Neural progenitor cell (in vitro differentiated cells): ENCODE results near the gene CASK. TPM values are rescaled to one million over a fixed set of nuclear protein-coding genes. Genes with fewer than 3 reads are reported as not detected.
A peak's percentile ranks its signal among the peaks of the same experiment; 100 is the strongest.

Experiments
- DNase-seq: peaks from one replicate; pipeline ENCODE4 v3.0.0-alpha.2; 2016; ENCODE audit warnings: low spot score
- H2AFZ ChIP-seq: fragments of 200-600 bp; sonication (generic); replicated peaks from 2 replicates; pipeline ENCODE4 v1.6.1; 2016; ENCODE audit warnings: antibody characterized with exemption
- H3F3A ChIP-seq: fragments of 200-600 bp; sonication (generic); 2 replicates; pipeline ENCODE4 v1.6.1; 2016; ENCODE audit warnings: antibody characterized with exemption, low read depth
- H3K27ac ChIP-seq: fragments of 200-600 bp; sonication (generic); 2 replicates; pipeline ENCODE4 v1.5.1; 2016; ENCODE audit warnings: mild to moderate bottlenecking
- H3K27me3 ChIP-seq: fragments of 200-600 bp; sonication (generic); 2 replicates; pipeline ENCODE4 v1.6.1; 2016; ENCODE audit warnings: mild to moderate bottlenecking, moderate library complexity
- H3K36me3 ChIP-seq: fragments of 200-600 bp; sonication (generic); 2 replicates; pipeline ENCODE4 v1.5.1; 2016
- H3K4me1 ChIP-seq: fragments of 200-600 bp; sonication (generic); 2 replicates; pipeline ENCODE4 v1.6.1; 2016; ENCODE audit warnings: mixed run types
- H3K4me2 ChIP-seq: fragments of 200-600 bp; sonication (generic); 2 replicates; pipeline ENCODE4 v1.6.1; 2016
- H3K4me3 ChIP-seq: fragments of 200-600 bp; sonication (generic); 2 replicates; pipeline ENCODE4 v1.5.1; 2016
- H3K79me2 ChIP-seq: fragments of 200-600 bp; sonication (generic); 2 replicates; pipeline ENCODE4 v1.6.1; 2016; ENCODE audit warnings: low read depth
- H3K9ac ChIP-seq: fragments of 200-600 bp; sonication (generic); 2 replicates; pipeline ENCODE4 v1.6.1; 2016
- H3K9me3 ChIP-seq: fragments of 200-600 bp; sonication (generic); 2 replicates; pipeline ENCODE4 v1.5.1; 2016; ENCODE audit warnings: low read depth
- H4K20me1 ChIP-seq: fragments of 200-600 bp; sonication (generic); 2 replicates; pipeline ENCODE4 v1.6.1; 2016; ENCODE audit warnings: low read depth
- H3K27ac Mint-ChIP-seq: 3 replicates; pipeline ENCODE4 v1.8.0; 2021; ENCODE audit warnings: mixed read lengths
- H3K27me3 Mint-ChIP-seq: 2 replicates; pipeline ENCODE4 v1.8.0; 2022; ENCODE audit warnings: low read depth, mild to moderate bottlenecking, inconsistent platforms, moderate library complexity, mixed read lengths; ENCODE audit not compliant: insufficient read depth
- H3K36me3 Mint-ChIP-seq: 3 replicates; pipeline ENCODE4 v1.8.0; 2021; ENCODE audit warnings: mixed read lengths
- H3K4me1 Mint-ChIP-seq: 3 replicates; pipeline ENCODE4 v1.8.0; 2021; ENCODE audit warnings: mixed read lengths
- H3K4me3 Mint-ChIP-seq: 3 replicates; pipeline ENCODE4 v1.8.0; 2021; ENCODE audit warnings: mild to moderate bottlenecking, moderate library complexity, mixed read lengths
- H3K9me3 Mint-ChIP-seq: 3 replicates; pipeline ENCODE4 v1.8.0; 2020; ENCODE audit warnings: mixed read lengths
- CTCF ChIP-seq: fragments of 200-600 bp; sonication (generic); IDR thresholded peaks from 2 replicates; pipeline ENCODE4 v1.5.1; 2017; ENCODE audit warnings: antibody characterized with exemption, mild to moderate bottlenecking
- EZH2 ChIP-seq: fragments of 200-600 bp; sonication (generic); IDR thresholded peaks from 2 replicates; pipeline ENCODE4 v1.6.1; 2017; ENCODE audit warnings: antibody characterized with exemption, mild to moderate bottlenecking, moderate library complexity
- EZH2phosphoT487 ChIP-seq: fragments of 200-600 bp; sonication (generic); IDR thresholded peaks from 2 replicates; pipeline ENCODE4 v1.6.1; 2017; ENCODE audit warnings: antibody characterized with exemption
- total RNA-seq: library from RNA; depleted of rRNA; stranded (reverse); fragments of >200 nt; gene quantifications from 2 replicates; pipeline ENCODE4 v1.2.3, GENCODE V29; 2015; ENCODE audit warnings: low replicate concordance

Gene CASK
- total RNA-seq, 1 donor from 2014 or later: 85.4 TPM

- peak; percentile 71 for DNase-seq
- Histone ChIP-seq H3F3A (peaks cover 17% of the 10 kb centered on the region), H3K79me2 (no peaks in the 10 kb centered on the region), H3K9me3 (peaks cover 6% of the 10 kb centered on the region), H3K36me3 (no peaks in the 10 kb centered on the region), H3K4me3 (no peak overlapping the region), H4K20me1 (no peaks in the 10 kb centered on the region), H3K4me1 (no peaks in the 10 kb centered on the region), H3K27me3 (no peaks in the 10 kb centered on the region), H3K4me2 (no peak overlapping the region), H3K9ac (no peak overlapping the region), H2AFZ (no peak overlapping the region), H3K27ac (peak overlapping the region; percentile 60)
- Mint-ChIP-seq H3K27ac (peak overlapping the region; percentile 3), H3K4me3 (no peak overlapping the region), H3K4me1 (peaks cover 6% of the 10 kb centered on the region), H3K9me3 (peaks cover 20% of the 10 kb centered on the region), H3K27me3 (peaks cover 4% of the 10 kb centered on the region), H3K36me3 (no peaks in the 10 kb centered on the region)
- no peak for TF ChIP-seq EZH2
- no peak for TF ChIP-seq EZH2phosphoT487
- TF ChIP-seq CTCF: no peak
These were observed 431.9 kb downstream of the CASK start for GRCh38 chrX:41491267-41492004.

GRCh38 chrX:41490446-41490845 is 432.9 kb downstream of the CASK start:
- no peak for DNase-seq
- no peak overlapping the region for H2AFZ ChIP-seq
- H3F3A ChIP-seq: peaks cover 17% of the 10 kb centered on the region
- H3K9me3 Mint-ChIP-seq: peaks cover 25% of the 10 kb centered on the region
- H3K79me2 ChIP-seq: no peaks in the 10 kb centered on the region
- peaks cover 6% of the 10 kb centered on the region for H3K4me1 Mint-ChIP-seq
- no peaks in the 10 kb centered on the region for H3K27me3 ChIP-seq
- peaks cover 3% of the 10 kb centered on the region for H3K4me1 ChIP-seq
- no peak overlapping the region for H3K27ac ChIP-seq
- H4K20me1 ChIP-seq: no peaks in the 10 kb centered on the region
- peaks cover 2% of the 10 kb centered on the region for H3K27me3 Mint-ChIP-seq
- H3K9ac ChIP-seq: no peak overlapping the region
- H3K4me2 ChIP-seq: no peak overlapping the region
- no peak overlapping the region for H3K4me3 ChIP-seq
- H3K27ac Mint-ChIP-seq: no peak overlapping the region
- TF ChIP-seq CTCF (no peak), EZH2 (no peak), EZH2phosphoT487 (no peak)
- no peaks in the 10 kb centered on the region for H3K36me3 Mint-ChIP-seq
- peaks cover 6% of the 10 kb centered on the region for H3K9me3 ChIP-seq
- no peaks in the 10 kb centered on the region for H3K36me3 ChIP-seq
- no peak overlapping the region for H3K4me3 Mint-ChIP-seq

- no peak for TF ChIP-seq CTCF
- TF ChIP-seq EZH2phosphoT487: no peak
- TF ChIP-seq EZH2: no peak
- Histone ChIP-seq H3K4me1 (peaks cover 25% of the 10 kb centered on the region), H3K79me2 (no peaks in the 10 kb centered on the region), H3K9ac (no peak overlapping the region), H3K9me3 (peaks cover 3% of the 10 kb centered on the region), H3K4me3 (no peak overlapping the region), H2AFZ (no peak overlapping the region), H3K27me3 (no peaks in the 10 kb centered on the region), H4K20me1 (no peaks in the 10 kb centered on the region), H3K27ac (peak overlapping the region; percentile 85), H3K36me3 (no peaks in the 10 kb centered on the region), H3F3A (peaks cover 31% of the 10 kb centered on the region), H3K4me2 (no peak overlapping the region)
- no peak for DNase-seq
- H3K27me3 Mint-ChIP-seq: peaks cover 6% of the 10 kb centered on the region
- no peaks in the 10 kb centered on the region for H3K36me3 Mint-ChIP-seq
- H3K27ac Mint-ChIP-seq: peak overlapping the region; percentile 86
- H3K4me1 Mint-ChIP-seq: peaks cover 27% of the 10 kb centered on the region
- H3K4me3 Mint-ChIP-seq: no peak overlapping the region
- peaks cover 20% of the 10 kb centered on the region for H3K9me3 Mint-ChIP-seq
These were observed 441.1 kb downstream of the CASK start for GRCh38 chrX:41482154-41482850.
